ENCODE measurements around the gene LAMC2.

DNA sequence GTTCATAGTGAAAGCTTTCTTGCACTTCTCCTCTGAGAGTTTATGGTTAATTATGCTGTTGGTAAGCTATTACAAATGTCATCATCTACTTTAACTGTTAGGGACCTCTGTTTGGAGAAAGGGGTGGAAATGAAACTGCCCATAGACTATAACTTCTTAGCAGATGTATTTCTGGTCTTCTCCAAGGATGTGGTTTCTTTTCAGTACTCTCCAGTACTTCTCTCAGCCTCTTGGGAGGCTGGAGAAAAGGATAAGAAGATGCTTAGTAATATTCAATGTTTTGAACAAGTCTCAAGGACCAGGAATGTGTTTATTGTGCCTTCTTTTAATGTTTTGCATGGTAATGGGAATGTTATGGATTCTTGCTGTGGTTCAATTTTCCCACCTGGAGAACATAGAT lies 60.4 kb downstream of the LAMC2 start:
- TF ChIP-seq CTCF (IDR thresholded peaks at IDR 0.05) (no peak), POLR2A (IDR thresholded peaks at IDR 0.05) (no peak)
